ENCODE measurements around the gene PCNX3.

GRCh38 chr11:65586676-65587075 is 28.9 kb upstream of the PCNX3 start:
- TF ChIP-seq CTCF (IDR thresholded peaks at IDR 0.05) (no peak), POLR2AphosphoS5 (IDR thresholded peaks at IDR 0.05; ENCODE audit: low read depth, low read length) (no peak), REST (IDR thresholded peaks at IDR 0.05; ENCODE audit: insufficient read depth in 1 of 2, low read depth in 2 of 2, low read length in 1 of 2) (no peak)

Measured in Panc1 (cell line).